IPS-15b (cell line): ENCODE results near the gene ZNF595.
"Not testable (repeated sequence)": the region's sequence is repeated elsewhere in the genome, so short reads cannot be mapped to it uniquely, and the experiment has no call there.

Source experiments
- H3K27me3 ChIP-seq: one replicate; pipeline ENCODE4 v1.6.1; 2013; ENCODE audit warnings: low read length; ENCODE audit not compliant: control insufficient read depth, insufficient read depth
- H3K36me3 ChIP-seq: one replicate; pipeline ENCODE4 v1.6.1; 2013; ENCODE audit warnings: low read length; ENCODE audit not compliant: control insufficient read depth, insufficient read depth
- H3K4me1 ChIP-seq: one replicate; pipeline ENCODE4 v1.6.1; 2013; ENCODE audit warnings: mild to moderate bottlenecking, low read length; ENCODE audit not compliant: control insufficient read depth, insufficient read depth
- H3K4me3 ChIP-seq: one replicate; pipeline ENCODE4 v1.5.1; 2013; ENCODE audit warnings: low read depth, low read length
- H3K9ac ChIP-seq: one replicate; pipeline ENCODE4 v1.6.1; 2013; ENCODE audit warnings: low read depth, mild to moderate bottlenecking, low read length
- H3K9me3 ChIP-seq: one replicate; pipeline ENCODE4 v1.6.1; 2013; ENCODE audit warnings: mild to moderate bottlenecking, low read length; ENCODE audit not compliant: control insufficient read depth, insufficient read depth

ZNF595 gene

GRCh38 chr4:107083-107443, 53.9 kb downstream of the ZNF595 start:
- no peak overlapping the region for H3K9ac ChIP-seq
- peaks cover 62% of the 10 kb centered on the region for H3K27me3 ChIP-seq
- H3K9me3 ChIP-seq = no peaks in the 10 kb centered on the region
- peak overlapping the region; percentile 35 for H3K4me3 ChIP-seq
- no peaks in the 10 kb centered on the region for H3K4me1 ChIP-seq
- H3K36me3 ChIP-seq = no peaks in the 10 kb centered on the region

- no peak overlapping the region for H3K9ac ChIP-seq
- H3K4me1 ChIP-seq = no peaks in the 10 kb centered on the region
- H3K27me3 ChIP-seq = peaks cover 63% of the 10 kb centered on the region
- H3K9me3 ChIP-seq = no peaks in the 10 kb centered on the region
- no peaks in the 10 kb centered on the region for H3K36me3 ChIP-seq
- peak overlapping the region; percentile 43 for H3K4me3 ChIP-seq
Observed at GRCh38 chr4:107444-108429, 54.6 kb downstream of the ZNF595 start.

GRCh38 chr4:112771-113170, 59.6 kb downstream of the ZNF595 start:
- Histone ChIP-seq H3K9ac (no peak overlapping the region), H3K4me3 (no peak overlapping the region), H3K9me3 (no peaks in the 10 kb centered on the region), H3K4me1 (no peaks in the 10 kb centered on the region), H3K27me3 (peaks cover 35% of the 10 kb centered on the region), H3K36me3 (no peaks in the 10 kb centered on the region)

GRCh38 chr4:113732-114131, 60.6 kb downstream of the ZNF595 start:
- H3K4me3 ChIP-seq = no peak overlapping the region
- no peaks in the 10 kb centered on the region for H3K4me1 ChIP-seq
- no peaks in the 10 kb centered on the region for H3K9me3 ChIP-seq
- H3K36me3 ChIP-seq = no peaks in the 10 kb centered on the region
- H3K27me3 ChIP-seq = peaks cover 25% of the 10 kb centered on the region
- no peak overlapping the region for H3K9ac ChIP-seq

- Histone ChIP-seq H3K9me3 (no peaks in the 10 kb centered on the region), H3K9ac (no peak overlapping the region), H3K4me1 (no peaks in the 10 kb centered on the region), H3K27me3 (peaks cover 21% of the 10 kb centered on the region), H3K36me3 (no peaks in the 10 kb centered on the region), H3K4me3 (no peak overlapping the region)
Observed at GRCh38 chr4:114149-114548, 61.0 kb downstream of the ZNF595 start.

- H3K4me1 ChIP-seq = no peaks in the 10 kb centered on the region
- peaks cover 2% of the 10 kb centered on the region for H3K27me3 ChIP-seq
- H3K9ac ChIP-seq = no peak overlapping the region
- H3K4me3 ChIP-seq = no peak overlapping the region
- H3K9me3 ChIP-seq = no peaks in the 10 kb centered on the region
- no peaks in the 10 kb centered on the region for H3K36me3 ChIP-seq
Observed at GRCh38 chr4:116499-116898, 63.4 kb downstream of the ZNF595 start.

- H3K4me3 ChIP-seq = no peak overlapping the region
- H3K4me1 ChIP-seq = no peaks in the 10 kb centered on the region
- no peak overlapping the region for H3K9ac ChIP-seq
- no peaks in the 10 kb centered on the region for H3K27me3 ChIP-seq
- no peaks in the 10 kb centered on the region for H3K9me3 ChIP-seq
- H3K36me3 ChIP-seq = peaks cover 4% of the 10 kb centered on the region
Observed at GRCh38 chr4:120616-121015, 67.5 kb downstream of the ZNF595 start.

GRCh38 chr4:121408-122084, 68.4 kb downstream of the ZNF595 start:
- no peaks in the 10 kb centered on the region for H3K9me3 ChIP-seq
- no peaks in the 10 kb centered on the region for H3K27me3 ChIP-seq
- no peak overlapping the region for H3K4me3 ChIP-seq
- peaks cover 4% of the 10 kb centered on the region for H3K36me3 ChIP-seq
- no peaks in the 10 kb centered on the region for H3K4me1 ChIP-seq
- no peak overlapping the region for H3K9ac ChIP-seq

GRCh38 chr4:123922-124274, 70.8 kb downstream of the ZNF595 start:
- not testable (repeated sequence) for H3K27me3 ChIP-seq, H3K4me1 ChIP-seq, H3K9me3 ChIP-seq, H3K9ac ChIP-seq
- peaks cover 11% of the 10 kb centered on the region for H3K36me3 ChIP-seq
- peak overlapping the region; percentile 99 for H3K4me3 ChIP-seq

- peak within 1 kb of the TSS; percentile 99 for H3K4me3 ChIP-seq
- no peaks in the 10 kb centered on the region for H3K9me3 ChIP-seq
- H3K4me1 ChIP-seq = no peaks in the 10 kb centered on the region
- H3K36me3 ChIP-seq = peaks cover 11% of the 10 kb centered on the region
- H3K9ac ChIP-seq = peak within 1 kb of the TSS; percentile 99
- H3K27me3 ChIP-seq = no peaks in the 10 kb centered on the region
Observed at GRCh38 chr4:124275-125081, 71.4 kb downstream of the ZNF595 start, which contains the start of gene ZNF718. TSS of gene ZNF718 (plus strand) at chr4:124501. CDS start at chr4:124671, 170 bp downstream.

- peak overlapping the region; percentile 99 for H3K9ac ChIP-seq
- H3K4me3 ChIP-seq = peak overlapping the region; percentile 99
- peaks cover 2% of the 10 kb centered on the region for H3K4me1 ChIP-seq
- no peaks in the 10 kb centered on the region for H3K9me3 ChIP-seq
- H3K36me3 ChIP-seq = peaks cover 11% of the 10 kb centered on the region
- no peaks in the 10 kb centered on the region for H3K27me3 ChIP-seq
Observed at GRCh38 chr4:125091-125771, 72.1 kb downstream of the ZNF595 start.
